ENCODE measurements around the gene CAPN5.

Gene CAPN5

DNA sequence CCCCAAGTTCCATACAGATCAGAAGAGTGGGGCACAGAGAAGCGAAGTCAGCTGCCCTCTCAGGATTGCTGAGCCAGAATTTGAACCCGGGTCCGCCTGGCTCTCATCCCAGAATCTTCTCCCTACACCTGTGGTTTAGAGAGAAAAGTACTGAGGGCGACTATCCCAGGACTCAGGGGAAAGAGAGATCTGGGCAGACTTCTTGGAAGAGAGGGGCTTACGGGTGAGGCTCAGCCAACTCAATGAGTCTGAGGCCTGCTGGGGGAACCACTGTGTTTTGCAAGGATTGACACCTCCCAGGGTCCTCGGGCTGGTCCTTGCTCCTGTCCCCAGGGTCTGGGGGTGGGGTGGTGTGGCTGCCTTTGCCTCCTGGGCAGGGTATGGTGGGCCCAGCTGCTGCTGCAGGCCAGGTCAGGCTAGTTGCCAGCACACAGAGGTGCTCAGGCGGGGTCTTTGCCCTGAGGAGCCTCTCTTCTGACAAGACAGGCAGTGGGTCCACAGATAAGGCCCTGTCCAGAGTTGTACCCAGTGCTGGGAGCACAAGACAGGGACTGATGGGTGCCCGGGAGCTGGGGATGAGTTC lies 1.2 kb downstream of the CAPN5 start:
- Mint-ChIP-seq H3K4me1 (ENCODE audit: low read depth) (peaks cover 19% of the 10 kb centered on the region), H3K9me3 (no peaks in the 10 kb centered on the region), H3K4me3 (peak overlapping the region; percentile 61), H3K27me3 (no peaks in the 10 kb centered on the region), H3K27ac (no peak overlapping the region), H3K36me3 (ENCODE audit: low read depth) (no peaks in the 10 kb centered on the region)

DNA sequence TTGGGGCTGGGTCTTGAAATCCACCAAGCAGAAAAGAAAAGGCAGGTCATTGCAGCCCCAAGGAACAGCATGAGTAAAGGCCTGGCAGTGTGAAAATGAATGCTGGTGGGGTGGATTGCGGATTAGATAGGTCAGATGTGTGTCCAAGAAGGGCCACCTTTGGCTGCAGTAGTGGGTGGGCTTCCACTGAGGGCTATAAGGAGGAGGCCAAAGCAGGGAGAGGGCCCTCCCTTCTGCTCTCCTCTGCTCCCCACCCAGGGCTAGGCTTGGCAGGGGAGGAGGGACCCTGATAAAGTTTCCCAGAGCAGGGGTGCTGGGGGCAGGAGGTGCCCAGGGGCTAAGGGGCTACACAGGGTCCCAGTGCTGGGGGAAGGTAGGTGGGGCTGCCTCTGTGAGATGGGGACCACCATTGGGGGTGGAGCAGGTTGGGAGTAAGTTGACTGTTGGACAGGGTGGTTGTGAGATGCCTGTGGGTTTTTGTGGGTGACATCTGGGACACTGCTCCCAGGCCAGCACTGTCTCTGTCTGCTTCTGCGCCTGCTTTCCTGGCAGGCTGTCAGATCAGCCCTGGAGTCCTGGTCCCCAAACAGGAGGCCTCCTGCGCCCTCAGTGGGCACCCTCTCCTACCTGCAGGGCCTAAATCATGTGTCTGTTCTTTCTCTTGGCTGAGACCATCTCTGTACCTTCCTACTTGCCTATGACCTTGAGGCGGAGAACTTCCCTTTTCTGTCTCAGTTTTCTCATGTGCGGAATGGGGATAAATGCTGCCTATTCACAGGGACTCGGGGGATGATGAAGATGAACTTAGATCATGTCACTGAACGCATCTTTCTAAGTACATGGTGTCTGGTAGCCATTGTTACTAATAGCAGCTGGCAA lies 1.9 kb downstream of the CAPN5 start:
- no peak overlapping the region for H3K27ac Mint-ChIP-seq
- no peak overlapping the region for H3K4me3 Mint-ChIP-seq
- H3K27me3 Mint-ChIP-seq: no peaks in the 10 kb centered on the region
- no peaks in the 10 kb centered on the region for H3K9me3 Mint-ChIP-seq
- no peaks in the 10 kb centered on the region for H3K36me3 Mint-ChIP-seq (ENCODE audit: low read depth)
- peaks cover 26% of the 10 kb centered on the region for H3K4me1 Mint-ChIP-seq (ENCODE audit: low read depth)

DNA sequence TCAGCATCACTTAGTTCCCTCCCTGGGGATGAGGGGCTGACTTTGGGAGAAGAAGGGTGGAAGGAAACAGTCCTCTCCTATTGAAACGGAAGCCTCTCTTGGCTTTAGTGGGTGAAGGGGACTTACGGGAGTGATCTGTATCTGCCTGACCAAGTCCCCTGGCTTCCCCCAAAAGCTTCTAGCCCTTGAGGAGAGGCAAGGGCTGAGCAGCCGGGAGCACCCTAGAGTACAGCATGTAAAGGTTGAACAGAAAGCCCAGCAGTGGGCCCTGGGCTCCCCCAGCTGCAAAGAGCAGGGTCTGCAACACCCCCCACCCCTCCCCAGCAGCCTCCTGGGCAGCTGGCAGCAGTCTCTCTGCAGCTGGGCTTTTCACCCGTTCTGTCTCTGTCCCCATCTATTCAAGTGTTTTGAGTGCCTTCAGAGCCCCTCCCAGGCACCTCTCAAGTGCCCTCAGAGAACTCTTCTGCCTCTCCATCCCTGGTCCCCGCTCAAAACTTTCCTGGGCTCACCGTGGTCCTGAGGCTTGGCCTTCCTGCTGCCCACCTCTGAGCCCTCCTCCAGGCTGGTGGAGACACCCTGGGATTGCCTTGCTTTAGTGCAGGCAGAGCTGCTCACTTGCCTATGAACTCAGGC lies 2.7 kb downstream of the CAPN5 start:
- Mint-ChIP-seq H3K4me1 (ENCODE audit: low read depth) (peaks cover 26% of the 10 kb centered on the region), H3K27me3 (no peaks in the 10 kb centered on the region), H3K36me3 (ENCODE audit: low read depth) (no peaks in the 10 kb centered on the region), H3K9me3 (no peaks in the 10 kb centered on the region), H3K27ac (no peak overlapping the region), H3K4me3 (no peak overlapping the region)

DNA sequence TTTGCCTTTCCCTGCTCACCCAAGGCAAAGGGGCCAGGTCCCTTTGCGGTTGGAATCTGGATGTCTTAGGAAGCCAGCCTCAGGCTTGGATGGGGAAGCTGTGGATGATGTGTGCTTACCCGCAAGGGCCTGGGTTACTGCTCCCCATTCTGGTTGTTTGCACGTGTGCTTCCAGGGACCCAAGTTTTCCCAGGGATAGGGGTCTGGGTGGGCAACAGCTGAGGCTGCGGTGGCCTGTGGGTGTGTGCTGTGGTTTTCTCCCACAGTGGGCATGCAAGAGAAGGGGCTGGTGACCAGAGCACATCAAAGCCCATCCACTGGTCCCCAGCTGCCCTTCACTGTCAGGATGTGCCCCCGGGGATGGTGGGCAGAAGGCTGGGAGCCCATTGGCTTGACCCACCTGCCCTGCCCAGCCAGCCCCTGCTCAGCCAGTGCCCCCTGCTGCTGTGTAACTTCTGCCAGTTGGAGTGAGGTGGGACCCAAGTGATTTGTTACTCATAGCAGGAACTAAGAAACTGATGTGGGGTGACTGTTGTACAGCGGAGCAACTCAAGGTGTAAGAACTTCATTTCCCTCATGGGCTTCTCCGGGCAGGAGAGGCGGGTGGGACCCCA lies 3.3 kb downstream of the CAPN5 start:
- peaks cover 26% of the 10 kb centered on the region for H3K4me1 Mint-ChIP-seq (ENCODE audit: low read depth)
- no peaks in the 10 kb centered on the region for H3K27me3 Mint-ChIP-seq
- no peak overlapping the region for H3K4me3 Mint-ChIP-seq
- H3K27ac Mint-ChIP-seq: no peak overlapping the region
- no peaks in the 10 kb centered on the region for H3K9me3 Mint-ChIP-seq
- no peaks in the 10 kb centered on the region for H3K36me3 Mint-ChIP-seq (ENCODE audit: low read depth)

DNA sequence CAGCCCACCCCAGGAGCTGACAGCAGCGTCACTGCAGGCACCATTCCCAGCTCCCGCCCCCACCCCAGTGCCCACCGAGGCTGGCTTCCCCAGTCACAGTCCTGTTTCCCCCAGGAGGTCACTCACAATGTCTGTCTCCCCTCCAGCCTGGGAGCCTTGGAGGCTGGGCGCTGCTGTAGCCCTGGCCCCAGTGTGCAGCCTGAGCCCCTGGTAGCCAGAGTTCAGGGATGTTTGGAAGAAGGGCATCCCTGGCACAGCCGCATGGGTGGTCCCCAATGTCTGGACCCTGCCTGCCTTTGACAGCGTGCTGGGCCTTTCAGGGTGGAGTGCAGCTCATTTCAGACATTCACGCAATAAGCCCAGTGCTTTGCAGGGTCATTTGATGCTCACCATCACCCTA lies 4.3 kb downstream of the CAPN5 start:
- no peaks in the 10 kb centered on the region for H3K27me3 Mint-ChIP-seq
- no peak overlapping the region for H3K4me3 Mint-ChIP-seq
- H3K36me3 Mint-ChIP-seq (ENCODE audit: low read depth): no peaks in the 10 kb centered on the region
- H3K4me1 Mint-ChIP-seq (ENCODE audit: low read depth): peaks cover 22% of the 10 kb centered on the region
- H3K27ac Mint-ChIP-seq: no peak overlapping the region
- H3K9me3 Mint-ChIP-seq: no peaks in the 10 kb centered on the region

DNA sequence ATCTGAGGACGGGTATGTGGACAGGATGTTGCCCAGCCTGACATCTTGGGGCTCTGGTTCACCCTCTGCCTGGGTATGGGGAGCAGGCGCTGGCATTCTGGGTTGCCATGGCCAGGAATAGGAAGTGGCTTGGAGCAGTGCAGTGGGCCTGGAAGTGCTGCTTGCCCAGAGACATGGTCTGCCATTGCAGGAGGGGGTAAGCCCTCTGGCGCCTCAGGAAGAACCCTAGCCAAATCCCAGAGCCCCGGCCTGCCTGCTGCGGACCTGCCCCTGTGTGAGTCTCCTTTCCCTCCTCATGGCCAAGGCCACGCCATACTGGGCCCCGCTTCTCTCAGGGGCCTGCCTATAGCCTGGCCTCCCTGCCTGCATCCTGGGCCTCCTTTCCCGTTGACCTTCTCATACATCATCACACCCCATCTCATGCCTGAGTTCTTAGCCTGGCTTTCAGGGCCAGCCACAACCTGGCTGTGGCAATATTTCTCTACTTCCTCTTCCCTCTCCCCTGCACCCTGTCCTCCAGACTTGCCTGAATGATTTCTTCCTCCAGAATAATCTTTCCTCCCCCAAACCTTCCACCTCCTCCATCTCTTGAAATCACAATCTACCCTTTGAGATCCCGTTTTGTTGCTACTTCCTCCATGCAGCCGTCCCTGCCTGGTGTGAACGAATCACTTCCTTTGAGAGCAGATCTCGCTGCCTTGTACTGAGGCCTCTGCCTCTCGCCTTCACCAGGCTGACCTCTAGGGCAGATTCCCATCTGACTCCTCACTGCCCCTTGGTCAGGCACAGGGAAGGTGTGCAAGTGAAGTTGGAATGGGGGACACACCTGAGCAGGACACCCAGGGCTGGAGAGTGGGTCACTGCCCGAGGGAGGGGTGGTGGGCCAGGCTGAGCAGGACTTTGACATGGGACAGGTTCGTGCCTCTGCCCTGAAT lies 5.2 kb downstream of the CAPN5 start:
- Mint-ChIP-seq H3K36me3 (ENCODE audit: low read depth) (no peaks in the 10 kb centered on the region), H3K4me3 (no peak overlapping the region), H3K4me1 (ENCODE audit: low read depth) (peaks cover 21% of the 10 kb centered on the region), H3K9me3 (no peaks in the 10 kb centered on the region), H3K27ac (no peak overlapping the region), H3K27me3 (no peaks in the 10 kb centered on the region)

DNA sequence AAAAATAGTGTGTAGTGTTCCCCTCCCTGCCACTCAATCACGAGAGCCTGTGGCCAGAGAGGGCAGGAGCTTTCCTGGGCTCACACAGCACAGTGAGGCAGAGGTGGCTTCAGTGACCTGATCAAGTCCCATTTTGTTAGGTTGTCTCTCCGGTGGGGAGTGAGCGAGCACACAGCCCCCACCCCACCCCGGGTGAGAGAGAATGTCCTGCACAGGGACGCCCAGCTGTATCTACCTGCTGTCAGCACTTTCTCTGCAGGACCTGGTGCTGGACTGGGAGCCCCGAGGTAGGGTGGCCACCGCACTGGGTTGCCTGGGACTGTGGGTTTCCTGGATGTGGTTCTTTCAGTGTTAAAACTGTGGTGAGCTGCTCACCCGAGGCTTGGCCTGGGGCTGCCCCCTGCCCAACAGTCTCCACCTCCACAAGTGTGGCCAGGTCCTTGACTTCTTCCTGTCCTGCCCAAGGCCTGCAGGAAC lies 6.1 kb downstream of the CAPN5 start:
- no peaks in the 10 kb centered on the region for H3K27me3 Mint-ChIP-seq
- no peak overlapping the region for H3K27ac Mint-ChIP-seq
- H3K4me1 Mint-ChIP-seq (ENCODE audit: low read depth): peaks cover 21% of the 10 kb centered on the region
- no peaks in the 10 kb centered on the region for H3K36me3 Mint-ChIP-seq (ENCODE audit: low read depth)
- H3K4me3 Mint-ChIP-seq: no peak overlapping the region
- H3K9me3 Mint-ChIP-seq: no peaks in the 10 kb centered on the region

DNA sequence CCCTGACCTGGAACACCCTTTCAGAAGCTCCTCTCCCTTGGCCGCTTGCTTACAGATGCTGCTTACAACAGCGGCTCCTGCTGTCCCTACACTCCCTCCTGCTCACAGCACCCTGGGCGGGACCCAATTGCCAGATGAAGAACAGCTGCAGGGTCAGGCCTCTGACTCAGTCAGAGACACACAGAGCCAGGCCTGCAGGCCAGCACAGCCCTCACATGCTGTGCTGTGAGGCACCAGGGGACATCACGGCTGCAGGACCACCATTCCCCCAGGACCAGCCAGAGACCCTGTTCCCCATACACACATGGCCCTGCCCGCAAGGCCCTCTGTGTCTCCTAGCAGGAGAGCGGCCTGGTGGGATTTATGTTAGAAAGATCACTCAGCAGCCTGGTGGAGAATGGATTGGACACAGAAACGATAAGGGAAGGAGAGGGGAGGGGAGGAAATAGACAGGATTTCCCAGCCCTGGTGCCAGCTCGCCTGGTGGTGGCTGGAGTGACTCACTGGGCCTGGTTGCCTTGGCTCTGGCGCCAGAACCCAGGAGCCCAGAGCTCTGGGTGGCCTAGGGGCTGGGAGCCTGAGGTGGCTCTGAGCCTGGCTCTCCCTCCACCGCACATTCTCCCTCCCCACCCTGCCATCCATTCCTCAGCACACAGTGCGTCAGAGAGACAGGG lies 6.7 kb downstream of the CAPN5 start:
- Mint-ChIP-seq H3K4me3 (no peak overlapping the region), H3K27ac (no peak overlapping the region), H3K36me3 (ENCODE audit: low read depth) (no peaks in the 10 kb centered on the region), H3K27me3 (no peaks in the 10 kb centered on the region), H3K9me3 (no peaks in the 10 kb centered on the region), H3K4me1 (ENCODE audit: low read depth) (peaks cover 21% of the 10 kb centered on the region)

DNA sequence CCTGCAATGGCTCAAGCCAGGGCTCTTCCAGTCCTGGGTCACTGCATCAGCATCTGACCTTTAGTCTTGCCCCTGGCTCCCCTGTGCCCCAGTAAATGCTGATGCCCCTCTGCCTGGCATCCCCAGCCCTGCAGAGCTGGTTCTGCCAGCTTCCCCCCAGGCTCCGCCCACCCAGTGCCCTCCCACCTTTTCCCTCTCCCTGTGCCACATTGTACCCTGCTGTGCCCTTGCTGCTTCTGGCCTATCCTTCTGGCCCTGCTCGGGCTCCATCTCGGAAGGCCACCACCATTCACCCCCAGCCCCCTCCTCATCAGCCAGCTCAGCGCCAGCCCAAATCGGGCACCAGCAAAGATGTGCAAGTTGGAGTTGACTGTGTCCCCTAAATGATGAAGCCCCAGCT lies 7.4 kb downstream of the CAPN5 start:
- H3K27ac Mint-ChIP-seq: no peak overlapping the region
- no peaks in the 10 kb centered on the region for H3K36me3 Mint-ChIP-seq (ENCODE audit: low read depth)
- H3K9me3 Mint-ChIP-seq: peaks cover 6% of the 10 kb centered on the region
- H3K27me3 Mint-ChIP-seq: no peaks in the 10 kb centered on the region
- no peak overlapping the region for H3K4me3 Mint-ChIP-seq
- peaks cover 21% of the 10 kb centered on the region for H3K4me1 Mint-ChIP-seq (ENCODE audit: low read depth)

DNA sequence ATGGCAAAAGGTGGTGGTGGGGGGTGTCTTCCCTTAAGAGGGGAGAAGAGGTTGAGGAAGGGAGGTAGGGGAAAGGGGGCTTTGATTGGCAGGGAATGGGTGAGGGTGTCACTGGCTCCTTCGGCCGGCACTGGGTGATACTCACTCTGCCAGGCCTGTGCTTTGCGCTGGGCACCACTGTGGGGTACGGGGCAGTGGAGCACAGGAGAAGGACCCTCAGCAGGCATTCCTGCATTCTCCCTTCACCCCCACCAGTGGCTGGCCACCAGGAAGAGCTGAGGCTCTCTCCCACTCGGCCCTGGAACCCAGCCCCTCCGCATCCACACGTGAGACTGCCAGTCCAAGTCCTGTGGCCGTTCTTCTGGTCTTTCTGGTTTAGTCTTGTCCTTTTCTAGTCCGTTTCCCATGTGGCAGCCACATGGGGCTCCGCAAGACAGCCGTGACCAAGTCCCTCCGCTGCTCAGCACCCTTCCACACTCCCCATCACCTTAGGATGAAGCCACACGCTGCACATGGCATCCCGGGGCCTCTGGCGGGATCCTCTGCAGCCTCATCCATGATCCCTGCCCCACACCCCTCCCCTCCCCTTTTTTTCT lies 8.0 kb downstream of the CAPN5 start:
- Mint-ChIP-seq H3K4me1 (ENCODE audit: low read depth) (peaks cover 22% of the 10 kb centered on the region), H3K4me3 (no peak overlapping the region), H3K36me3 (ENCODE audit: low read depth) (no peaks in the 10 kb centered on the region), H3K27me3 (no peaks in the 10 kb centered on the region), H3K9me3 (peaks cover 6% of the 10 kb centered on the region), H3K27ac (no peak overlapping the region)

DNA sequence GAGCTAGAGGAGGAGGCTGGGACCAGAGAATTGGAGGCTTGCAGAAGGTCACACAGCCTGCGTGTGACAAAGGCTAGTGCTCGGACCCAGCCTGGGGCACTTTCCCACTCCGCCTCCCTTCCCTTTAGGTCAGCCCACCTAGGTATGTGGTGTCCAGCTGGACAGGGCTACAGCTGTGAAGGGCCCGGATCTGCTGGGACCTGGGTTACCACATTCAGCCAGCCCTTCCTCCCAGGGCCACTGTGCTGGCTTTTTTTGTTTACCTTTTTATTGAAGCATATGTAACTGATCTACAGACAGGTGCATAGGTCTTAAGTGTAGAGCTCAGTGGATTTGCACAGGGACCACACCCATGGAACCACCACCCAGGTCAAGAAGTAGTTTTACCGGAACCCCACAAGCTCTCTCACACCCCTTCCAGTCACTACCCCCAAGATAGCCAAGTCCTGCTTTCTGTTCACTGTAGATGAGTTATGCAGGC lies 8.7 kb downstream of the CAPN5 start:
- no peaks in the 10 kb centered on the region for H3K36me3 Mint-ChIP-seq (ENCODE audit: low read depth)
- peaks cover 28% of the 10 kb centered on the region for H3K4me1 Mint-ChIP-seq (ENCODE audit: low read depth)
- no peak overlapping the region for H3K4me3 Mint-ChIP-seq
- H3K27ac Mint-ChIP-seq: no peak overlapping the region
- no peaks in the 10 kb centered on the region for H3K27me3 Mint-ChIP-seq
- H3K9me3 Mint-ChIP-seq: peaks cover 6% of the 10 kb centered on the region

DNA sequence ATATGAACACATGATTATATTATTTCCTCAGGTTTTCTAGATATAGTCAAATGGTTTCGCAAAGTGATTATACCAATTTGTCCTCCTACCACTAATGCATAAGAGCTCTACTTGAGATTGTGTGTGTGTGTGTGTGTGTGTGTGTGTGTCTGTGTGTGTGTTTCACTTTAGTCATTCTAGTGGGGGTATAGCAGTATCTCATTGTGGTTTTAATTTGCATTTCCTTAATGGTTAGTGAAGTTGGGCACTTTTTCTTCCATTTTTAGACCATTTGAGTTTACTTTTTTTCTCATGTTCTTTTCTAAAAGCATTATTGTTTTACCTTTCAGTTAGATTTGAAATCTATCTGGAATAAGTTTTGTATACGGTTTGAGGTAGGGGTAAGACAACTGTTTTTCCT lies 12.9 kb downstream of the CAPN5 start:
- Mint-ChIP-seq H3K27ac (no peak overlapping the region), H3K27me3 (no peaks in the 10 kb centered on the region), H3K9me3 (peaks cover 6% of the 10 kb centered on the region), H3K4me3 (no peak overlapping the region), H3K36me3 (ENCODE audit: low read depth) (no peaks in the 10 kb centered on the region), H3K4me1 (ENCODE audit: low read depth) (peaks cover 32% of the 10 kb centered on the region)

DNA sequence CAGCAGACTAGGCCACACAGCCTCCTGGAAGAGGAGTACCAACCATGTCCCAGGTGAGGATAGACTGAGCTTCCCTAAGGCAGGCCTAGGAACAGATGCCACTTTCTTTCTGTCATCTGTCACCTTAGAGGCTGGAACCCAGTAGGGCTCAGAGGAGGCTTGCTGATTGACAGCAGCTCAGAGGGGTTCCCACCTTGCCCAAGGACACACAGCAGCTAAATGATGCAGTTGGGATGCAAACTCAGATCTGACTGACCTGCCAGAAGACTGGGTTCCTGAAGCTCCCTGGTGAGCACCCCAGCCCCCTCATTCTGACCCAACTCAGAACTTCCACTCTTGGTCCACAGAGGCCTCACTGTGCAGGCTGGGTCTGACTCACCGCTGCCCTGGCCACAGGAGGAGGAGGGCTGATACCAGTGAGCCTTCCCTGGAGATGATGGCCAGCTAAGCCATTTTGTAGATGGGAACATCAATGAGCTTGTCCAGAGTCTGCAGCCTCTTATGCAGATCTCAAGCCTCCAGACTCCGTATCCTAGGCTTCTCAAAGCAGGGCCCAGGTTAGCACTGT lies 14.0 kb downstream of the CAPN5 start:
- no peaks in the 10 kb centered on the region for H3K36me3 Mint-ChIP-seq (ENCODE audit: low read depth)
- no peaks in the 10 kb centered on the region for H3K27me3 Mint-ChIP-seq
- H3K27ac Mint-ChIP-seq: no peak overlapping the region

More for the DNA sequence above, 14.0 kb downstream of the CAPN5 start:
- Mint-ChIP-seq H3K4me3 (no peak overlapping the region), H3K4me1 (ENCODE audit: low read depth) (peaks cover 32% of the 10 kb centered on the region), H3K9me3 (peaks cover 6% of the 10 kb centered on the region)

Data from stimulated activated naive CD8-positive, alpha-beta T cell treated with anti-CD3 and anti-CD28 coated beads, Interleukin-15, Interleukin-2, amounts not matched to agents 100 ng/mL and 50 ng/mL, for 24 hours (primary cell).